Neural cell (in vitro differentiated cells): ENCODE data around the gene ARHGEF7. TPM values are rescaled to one million over a fixed set of nuclear protein-coding genes. Genes with fewer than 3 reads are reported as not detected.

ENCODE experiments used
- H2AFZ ChIP-seq: fragments of 200-600, 300-800 bp; sonication (generic), shearing (Covaris generic); 2 replicates; pipeline ENCODE4 v1.6.0; 2014; ENCODE audit warnings: low read depth, mild to moderate bottlenecking, antibody characterized with exemption, low read length, moderate library complexity
- H3F3A ChIP-seq: fragments of 200-600 bp; shearing (Covaris generic); 2 replicates; pipeline ENCODE4 v1.6.1; 2016; ENCODE audit warnings: mild to moderate bottlenecking, moderate library complexity, mixed read lengths, antibody characterized with exemption, low read length; ENCODE audit not compliant: insufficient read depth, poor library complexity, severe bottlenecking
- H3K27ac ChIP-seq: fragments of 200-600, 300-800 bp; sonication (generic), shearing (Covaris generic); 2 replicates; pipeline ENCODE4 v1.5.1; 2014; ENCODE audit warnings: mild to moderate bottlenecking, low read length, moderate library complexity
- H3K27me3 ChIP-seq: fragments of 300-800, 200-600 bp; sonication (generic), shearing (Covaris generic); 2 replicates; pipeline ENCODE4 v1.6.0; 2014; ENCODE audit warnings: mild to moderate bottlenecking, low read depth, low read length, moderate library complexity; ENCODE audit not compliant: insufficient read depth
- H3K36me3 ChIP-seq: fragments of 300-800, 200-600 bp; sonication (generic), shearing (Covaris generic); 2 replicates; pipeline ENCODE4 v1.5.1; 2014; ENCODE audit warnings: mild to moderate bottlenecking, antibody characterized with exemption, low read length, moderate library complexity; ENCODE audit not compliant: insufficient read depth
- H3K4me2 ChIP-seq: fragments of 300-800, 200-600 bp; sonication (generic), shearing (Covaris generic); 2 replicates; pipeline ENCODE4 v1.6.0; 2014; ENCODE audit warnings: mild to moderate bottlenecking, low read length
- H3K4me3 ChIP-seq: fragments of 300-800, 200-600 bp; sonication (generic), shearing (Covaris generic); 2 replicates; pipeline ENCODE4 v1.5.1; 2014; ENCODE audit warnings: mild to moderate bottlenecking, low read length, moderate library complexity
- H3K79me2 ChIP-seq: fragments of 200-600 bp; shearing (Covaris generic); replicated peaks from 2 replicates; pipeline ENCODE4 v1.6.0; 2014; ENCODE audit warnings: mild to moderate bottlenecking, low read length, moderate library complexity; ENCODE audit not compliant: insufficient read depth
- H3K9ac ChIP-seq: fragments of 300-800, 200-600 bp; sonication (generic), shearing (Covaris generic); 2 replicates; pipeline ENCODE4 v1.6.1; 2016; ENCODE audit warnings: mild to moderate bottlenecking, low read length, mixed read lengths
- H3K9me2 ChIP-seq: fragments of 200-600 bp; shearing (Covaris generic); 2 replicates; pipeline ENCODE4 v1.6.1; 2016; ENCODE audit warnings: mild to moderate bottlenecking, low read length, mixed read lengths; ENCODE audit not compliant: insufficient read depth
- H3K9me3 ChIP-seq: fragments of 200-600, 300-800 bp; sonication (generic), shearing (Covaris generic); 2 replicates; pipeline ENCODE4 v1.6.1; 2016; ENCODE audit warnings: mild to moderate bottlenecking, mixed run types, low read length, moderate library complexity, mixed read lengths
- H4K20me1 ChIP-seq: fragments of 200-600 bp; shearing (Covaris generic); 2 replicates; pipeline ENCODE4 v1.6.1; 2016; ENCODE audit warnings: mild to moderate bottlenecking, mixed run types; ENCODE audit not compliant: insufficient read depth
- EP300 ChIP-seq: fragments of 450-650 bp; conservative IDR thresholded peaks from 2 replicates; pipeline ENCODE4 v1.6.1; 2014; ENCODE audit warnings: antibody characterized with exemption, mild to moderate bottlenecking, moderate library complexity; ENCODE audit not compliant: poor library complexity, severe bottlenecking
- EZH2 ChIP-seq: fragments of 200-600, 300-800 bp; shearing (Covaris generic), sonication (generic); IDR thresholded peaks from 2 replicates; pipeline ENCODE4 v1.6.1; 2014; ENCODE audit warnings: antibody characterized with exemption, low read length, borderline replicate concordance, mild to moderate bottlenecking; ENCODE audit not compliant: insufficient read depth, poor library complexity, severe bottlenecking
- MXI1 ChIP-seq: fragments of 450-650 bp; conservative IDR thresholded peaks from 2 replicates; pipeline ENCODE4 v1.6.1; 2014; ENCODE audit warnings: antibody characterized with exemption, mild to moderate bottlenecking; ENCODE audit not compliant: poor library complexity, severe bottlenecking
- POLR2AphosphoS5 ChIP-seq: IDR thresholded peaks from 2 replicates; pipeline ENCODE4 v1.6.1; 2012
- SMC3 ChIP-seq: fragments of 450-650 bp; conservative IDR thresholded peaks from 2 replicates; pipeline ENCODE4 v1.6.1; 2014; ENCODE audit warnings: antibody characterized with exemption, mild to moderate bottlenecking, moderate library complexity; ENCODE audit not compliant: poor library complexity
- TAF1 ChIP-seq: IDR thresholded peaks from 2 replicates; pipeline ENCODE4 v1.6.1; 2012; ENCODE audit warnings: low read depth
- polyA plus RNA-seq: library from polyadenylated mRNA; depleted of rRNA; stranded (reverse); fragments of >200 nt; gene quantifications from 2 replicates; pipeline ENCODE4 v1.2.3, GENCODE V29; 2014
- TF ChIP-seq, protein P1 (sequence below): IDR thresholded peaks from 2 replicates; pipeline ENCODE4 v1.6.1; 2012; ENCODE audit warnings: borderline replicate concordance
- TF ChIP-seq, protein P2 (sequence below): fragments of 450-650 bp; IDR thresholded peaks from 2 replicates; pipeline ENCODE4 v1.5.1; 2014; ENCODE audit warnings: antibody characterized with exemption, mild to moderate bottlenecking, moderate library complexity; ENCODE audit not compliant: poor library complexity, severe bottlenecking

ARHGEF7 gene
- polyA plus RNA-seq, 1 donor from 2014 or later = 155 TPM

DNA sequence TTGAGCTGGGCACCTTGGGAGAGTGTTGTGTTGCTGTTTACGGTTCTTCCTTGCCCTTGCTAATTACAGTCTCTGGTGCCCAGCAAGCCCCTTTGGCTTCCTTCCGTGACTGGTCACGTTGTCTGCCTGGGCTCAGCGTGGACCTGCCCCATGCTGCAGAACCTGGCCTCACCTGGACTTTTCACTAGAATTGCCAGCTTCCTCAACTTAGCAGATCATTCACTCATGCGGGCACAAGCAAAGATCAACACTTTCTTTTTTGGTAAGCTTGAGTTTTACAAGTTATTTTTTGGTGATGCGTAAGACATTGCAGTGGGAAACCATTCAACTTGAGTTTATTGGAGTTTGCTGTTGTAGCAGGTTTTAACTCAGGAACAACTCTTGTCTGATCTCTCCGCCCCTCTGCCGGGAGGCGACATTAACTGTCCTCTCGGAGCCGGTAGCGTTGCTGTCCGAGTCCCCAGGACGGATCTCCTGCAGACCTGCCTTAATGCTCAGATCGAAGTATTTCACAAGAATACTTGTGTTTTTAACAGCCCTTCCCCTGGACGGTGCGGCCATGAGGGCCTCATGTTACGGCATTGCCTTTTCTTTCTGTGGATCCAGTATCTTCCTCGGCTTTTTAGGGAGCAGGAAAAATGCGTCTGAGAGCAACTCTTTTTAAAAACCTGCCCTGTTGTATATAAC, 189.6 kb downstream of the ARHGEF7 start:
- Histone ChIP-seq H3K4me3 (no peak overlapping the region), H3K4me2 (no peak overlapping the region), H4K20me1 (no peaks in the 10 kb centered on the region), H3K27me3 (no peaks in the 10 kb centered on the region), H3K9ac (no peak overlapping the region), H3K36me3 (peaks cover 14% of the 10 kb centered on the region), H3K9me2 (no peaks in the 10 kb centered on the region), H3K79me2 (no peaks in the 10 kb centered on the region), H3F3A (no peaks in the 10 kb centered on the region), H3K9me3 (no peaks in the 10 kb centered on the region), H3K27ac (no peak overlapping the region), H2AFZ (no peak overlapping the region)
- no peak for TF ChIP-seq TAF1

DNA sequence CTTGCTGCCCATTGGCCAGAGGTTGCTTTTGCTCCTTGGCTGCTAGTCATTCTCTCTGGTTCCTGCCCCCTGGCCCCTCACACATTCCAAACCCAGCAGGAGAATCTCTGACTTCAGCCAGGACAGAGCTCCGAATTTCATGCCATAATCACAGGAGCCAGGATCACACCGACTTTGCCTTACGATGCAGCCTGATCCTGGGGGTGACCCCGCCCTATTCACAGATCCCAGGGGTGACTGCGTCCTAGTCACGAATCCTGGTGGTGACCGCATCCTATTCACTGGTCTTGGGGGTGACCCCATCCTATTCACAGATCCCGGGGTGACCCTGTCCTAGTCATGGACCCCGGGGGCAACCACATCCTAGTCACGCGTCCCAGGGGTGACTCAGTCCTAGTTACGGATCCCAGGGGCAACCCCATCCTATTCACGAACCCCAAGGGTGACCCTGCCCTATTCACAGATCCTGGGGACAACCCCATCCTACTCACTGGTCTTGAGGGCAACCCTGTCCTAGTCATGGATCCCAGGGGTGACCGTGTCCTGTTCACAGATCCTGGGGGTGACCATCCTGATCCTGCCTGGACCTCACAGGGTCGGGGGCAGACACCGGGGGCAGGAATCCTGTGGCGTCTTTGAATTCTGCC, 198.0 kb downstream of the ARHGEF7 start:
- no peak overlapping the region for H3K27ac ChIP-seq
- no peak overlapping the region for H3K9ac ChIP-seq
- no peaks in the 10 kb centered on the region for H4K20me1 ChIP-seq
- no peaks in the 10 kb centered on the region for H3K9me2 ChIP-seq
- peaks cover 7% of the 10 kb centered on the region for H3K36me3 ChIP-seq
- H3F3A ChIP-seq = no peaks in the 10 kb centered on the region
- TF ChIP-seq EP300 (no peak), POLR2AphosphoS5 (no peak), TAF1 (no peak), MXI1 (no peak), SMC3 (no peak)
- TF ChIP-seq, protein P1, sequence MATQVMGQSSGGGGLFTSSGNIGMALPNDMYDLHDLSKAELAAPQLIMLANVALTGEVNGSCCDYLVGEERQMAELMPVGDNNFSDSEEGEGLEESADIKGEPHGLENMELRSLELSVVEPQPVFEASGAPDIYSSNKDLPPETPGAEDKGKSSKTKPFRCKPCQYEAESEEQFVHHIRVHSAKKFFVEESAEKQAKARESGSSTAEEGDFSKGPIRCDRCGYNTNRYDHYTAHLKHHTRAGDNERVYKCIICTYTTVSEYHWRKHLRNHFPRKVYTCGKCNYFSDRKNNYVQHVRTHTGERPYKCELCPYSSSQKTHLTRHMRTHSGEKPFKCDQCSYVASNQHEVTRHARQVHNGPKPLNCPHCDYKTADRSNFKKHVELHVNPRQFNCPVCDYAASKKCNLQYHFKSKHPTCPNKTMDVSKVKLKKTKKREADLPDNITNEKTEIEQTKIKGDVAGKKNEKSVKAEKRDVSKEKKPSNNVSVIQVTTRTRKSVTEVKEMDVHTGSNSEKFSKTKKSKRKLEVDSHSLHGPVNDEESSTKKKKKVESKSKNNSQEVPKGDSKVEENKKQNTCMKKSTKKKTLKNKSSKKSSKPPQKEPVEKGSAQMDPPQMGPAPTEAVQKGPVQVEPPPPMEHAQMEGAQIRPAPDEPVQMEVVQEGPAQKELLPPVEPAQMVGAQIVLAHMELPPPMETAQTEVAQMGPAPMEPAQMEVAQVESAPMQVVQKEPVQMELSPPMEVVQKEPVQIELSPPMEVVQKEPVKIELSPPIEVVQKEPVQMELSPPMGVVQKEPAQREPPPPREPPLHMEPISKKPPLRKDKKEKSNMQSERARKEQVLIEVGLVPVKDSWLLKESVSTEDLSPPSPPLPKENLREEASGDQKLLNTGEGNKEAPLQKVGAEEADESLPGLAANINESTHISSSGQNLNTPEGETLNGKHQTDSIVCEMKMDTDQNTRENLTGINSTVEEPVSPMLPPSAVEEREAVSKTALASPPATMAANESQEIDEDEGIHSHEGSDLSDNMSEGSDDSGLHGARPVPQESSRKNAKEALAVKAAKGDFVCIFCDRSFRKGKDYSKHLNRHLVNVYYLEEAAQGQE = no peak
- TF ChIP-seq, protein P2, sequence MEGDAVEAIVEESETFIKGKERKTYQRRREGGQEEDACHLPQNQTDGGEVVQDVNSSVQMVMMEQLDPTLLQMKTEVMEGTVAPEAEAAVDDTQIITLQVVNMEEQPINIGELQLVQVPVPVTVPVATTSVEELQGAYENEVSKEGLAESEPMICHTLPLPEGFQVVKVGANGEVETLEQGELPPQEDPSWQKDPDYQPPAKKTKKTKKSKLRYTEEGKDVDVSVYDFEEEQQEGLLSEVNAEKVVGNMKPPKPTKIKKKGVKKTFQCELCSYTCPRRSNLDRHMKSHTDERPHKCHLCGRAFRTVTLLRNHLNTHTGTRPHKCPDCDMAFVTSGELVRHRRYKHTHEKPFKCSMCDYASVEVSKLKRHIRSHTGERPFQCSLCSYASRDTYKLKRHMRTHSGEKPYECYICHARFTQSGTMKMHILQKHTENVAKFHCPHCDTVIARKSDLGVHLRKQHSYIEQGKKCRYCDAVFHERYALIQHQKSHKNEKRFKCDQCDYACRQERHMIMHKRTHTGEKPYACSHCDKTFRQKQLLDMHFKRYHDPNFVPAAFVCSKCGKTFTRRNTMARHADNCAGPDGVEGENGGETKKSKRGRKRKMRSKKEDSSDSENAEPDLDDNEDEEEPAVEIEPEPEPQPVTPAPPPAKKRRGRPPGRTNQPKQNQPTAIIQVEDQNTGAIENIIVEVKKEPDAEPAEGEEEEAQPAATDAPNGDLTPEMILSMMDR = no peak
- peaks cover 9% of the 10 kb centered on the region for H3K9me3 ChIP-seq
- H3K79me2 ChIP-seq = no peaks in the 10 kb centered on the region
- no peak overlapping the region for H3K4me2 ChIP-seq
- no peak overlapping the region for H2AFZ ChIP-seq
- H3K27me3 ChIP-seq = no peaks in the 10 kb centered on the region
- H3K4me3 ChIP-seq = no peak overlapping the region

DNA sequence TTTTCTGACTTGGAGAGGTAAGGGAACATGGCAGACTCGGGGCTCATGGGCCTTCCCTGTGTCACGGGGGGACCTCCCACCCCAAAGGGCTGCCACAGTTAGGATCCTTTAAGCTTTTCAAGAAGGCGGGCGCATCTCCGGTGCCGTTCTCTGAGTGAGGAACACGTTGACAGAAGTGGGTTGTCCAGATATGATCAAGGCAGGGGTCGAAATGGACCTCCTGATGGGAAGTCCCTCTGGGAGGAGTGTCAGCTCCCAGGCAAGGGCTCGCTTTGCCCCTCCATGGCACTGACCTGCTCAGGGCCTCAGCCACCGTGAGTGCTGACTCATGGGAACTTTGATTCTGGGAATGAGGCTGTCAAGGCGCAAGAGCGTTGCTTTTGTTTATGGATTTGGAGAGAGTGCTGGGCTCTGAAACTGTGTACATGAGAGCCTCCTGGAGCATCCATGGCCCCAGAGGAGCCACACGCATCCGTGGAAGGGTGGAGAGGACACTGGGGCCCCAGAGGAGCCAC, 198.9 kb downstream of the ARHGEF7 start:
- Histone ChIP-seq H2AFZ (no peak overlapping the region), H3K79me2 (no peaks in the 10 kb centered on the region), H3K9me2 (no peaks in the 10 kb centered on the region), H3K36me3 (peaks cover 7% of the 10 kb centered on the region), H3K4me2 (no peak overlapping the region), H3F3A (no peaks in the 10 kb centered on the region), H3K27ac (no peak overlapping the region), H3K9ac (no peak overlapping the region), H3K4me3 (no peak overlapping the region), H4K20me1 (no peaks in the 10 kb centered on the region), H3K9me3 (peaks cover 9% of the 10 kb centered on the region), H3K27me3 (no peaks in the 10 kb centered on the region)
- TF ChIP-seq EP300 = no peak
- TF ChIP-seq, protein P2 = no peak
- TF ChIP-seq EZH2 = no peak
